Measurements from ENCODE around the gene PAQR7. TPM values are rescaled to one million over a fixed set of nuclear protein-coding genes. Genes with fewer than 3 reads are reported as not detected.

Gene PAQR7
- total RNA-seq, 1 donor from 2014 or later: 15.1 TPM

DNA sequence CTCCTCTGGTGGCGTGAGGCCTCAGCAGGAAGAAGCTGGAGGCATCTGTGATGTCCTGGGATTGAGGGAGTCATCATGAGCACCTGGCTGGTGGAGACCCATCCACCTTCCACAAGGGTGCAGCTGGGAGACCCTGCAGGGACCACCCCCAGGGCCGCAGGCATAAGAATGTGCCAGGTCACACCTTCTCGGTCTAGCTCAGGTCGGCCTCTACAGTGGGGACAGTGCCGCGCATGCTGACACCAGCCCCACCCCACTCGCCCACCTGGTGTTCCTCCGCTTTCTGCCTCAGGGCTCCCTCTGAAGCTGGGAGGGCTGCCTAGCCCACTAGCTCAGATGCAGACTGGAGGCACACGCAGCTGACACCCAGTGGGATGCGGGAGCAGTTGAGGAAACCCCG, 5.8 kb upstream of the PAQR7 start:
- H4K20me1 ChIP-seq (ENCODE audit: insufficient read depth, low read length): no peaks in the 10 kb centered on the region
- H3K27me3 ChIP-seq (ENCODE audit: insufficient read depth, low read length): no peaks in the 10 kb centered on the region
- no peak overlapping the region for H3K27ac ChIP-seq (ENCODE audit: low read depth, low read length)
- no peak overlapping the region for H3K4me3 ChIP-seq (ENCODE audit: insufficient read depth, low read depth, low read length)
- no peaks in the 10 kb centered on the region for H3K79me2 ChIP-seq (ENCODE audit: insufficient read depth, low read length)
- no peak overlapping the region for H3K4me2 ChIP-seq (ENCODE audit: low read length)
- H3K27me3 Mint-ChIP-seq (ENCODE audit: low read depth, unreplicated experiment): peaks cover 16% of the 10 kb centered on the region
- no peak overlapping the region for H3K9ac ChIP-seq (ENCODE audit: low read length)
- H3K36me3 Mint-ChIP-seq (ENCODE audit: low read depth, unreplicated experiment): peaks cover 2% of the 10 kb centered on the region
- no peak overlapping the region for H3K4me3 Mint-ChIP-seq (ENCODE audit: unreplicated experiment)
- DNase-seq (ENCODE audit: low read depth): no peak
- H3K9me3 ChIP-seq (ENCODE audit: insufficient read depth, low read depth, low read length): no peaks in the 10 kb centered on the region
- no peak for TF ChIP-seq EZH2 (IDR thresholded peaks at IDR 0.05; ENCODE audit: insufficient read depth, low read length)
- TF ChIP-seq, protein P1, sequence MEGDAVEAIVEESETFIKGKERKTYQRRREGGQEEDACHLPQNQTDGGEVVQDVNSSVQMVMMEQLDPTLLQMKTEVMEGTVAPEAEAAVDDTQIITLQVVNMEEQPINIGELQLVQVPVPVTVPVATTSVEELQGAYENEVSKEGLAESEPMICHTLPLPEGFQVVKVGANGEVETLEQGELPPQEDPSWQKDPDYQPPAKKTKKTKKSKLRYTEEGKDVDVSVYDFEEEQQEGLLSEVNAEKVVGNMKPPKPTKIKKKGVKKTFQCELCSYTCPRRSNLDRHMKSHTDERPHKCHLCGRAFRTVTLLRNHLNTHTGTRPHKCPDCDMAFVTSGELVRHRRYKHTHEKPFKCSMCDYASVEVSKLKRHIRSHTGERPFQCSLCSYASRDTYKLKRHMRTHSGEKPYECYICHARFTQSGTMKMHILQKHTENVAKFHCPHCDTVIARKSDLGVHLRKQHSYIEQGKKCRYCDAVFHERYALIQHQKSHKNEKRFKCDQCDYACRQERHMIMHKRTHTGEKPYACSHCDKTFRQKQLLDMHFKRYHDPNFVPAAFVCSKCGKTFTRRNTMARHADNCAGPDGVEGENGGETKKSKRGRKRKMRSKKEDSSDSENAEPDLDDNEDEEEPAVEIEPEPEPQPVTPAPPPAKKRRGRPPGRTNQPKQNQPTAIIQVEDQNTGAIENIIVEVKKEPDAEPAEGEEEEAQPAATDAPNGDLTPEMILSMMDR (IDR thresholded peaks at IDR 0.05; ENCODE audit: insufficient read depth, low read depth, low read length): no peak
- H3K9me3 Mint-ChIP-seq (ENCODE audit: unreplicated experiment): no peaks in the 10 kb centered on the region
- H3K36me3 ChIP-seq (ENCODE audit: insufficient read depth, low read length): no peaks in the 10 kb centered on the region
- no peak overlapping the region for H2AFZ ChIP-seq (ENCODE audit: low read depth, low read length)
- no peak overlapping the region for H3K27ac Mint-ChIP-seq (ENCODE audit: unreplicated experiment)
- FAIRE-seq: no peak
- no peaks in the 10 kb centered on the region for H3K4me1 Mint-ChIP-seq (ENCODE audit: low read depth, unreplicated experiment)
- no peaks in the 10 kb centered on the region for H3K4me1 ChIP-seq (ENCODE audit: insufficient read depth, low read length)

DNA sequence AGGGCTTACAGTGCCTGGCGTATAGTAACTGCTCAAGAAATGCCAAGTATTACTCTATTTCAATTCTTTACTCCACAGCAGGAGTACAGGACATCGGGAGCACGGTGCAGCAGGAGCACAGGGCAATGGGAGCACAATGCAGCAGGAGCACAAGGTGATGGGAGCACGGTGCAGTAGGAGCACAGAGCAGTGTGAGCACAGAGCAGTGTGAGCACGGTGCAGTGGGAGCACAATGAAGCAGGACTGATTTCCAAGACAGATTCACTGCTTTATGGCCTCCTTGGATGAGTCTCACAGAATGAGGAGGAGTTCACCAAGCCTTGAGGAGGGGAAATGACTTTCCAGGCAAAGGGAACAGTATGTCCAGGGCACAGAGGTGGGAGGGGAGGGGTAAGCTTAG, 5.0 kb upstream of the PAQR7 start:
- Histone ChIP-seq H2AFZ (ENCODE audit: low read depth, low read length) (no peak overlapping the region), H3K79me2 (ENCODE audit: insufficient read depth, low read length) (no peaks in the 10 kb centered on the region), H3K4me3 (ENCODE audit: insufficient read depth, low read depth, low read length) (no peak overlapping the region), H4K20me1 (ENCODE audit: insufficient read depth, low read length) (no peaks in the 10 kb centered on the region), H3K9me3 (ENCODE audit: insufficient read depth, low read depth, low read length) (no peaks in the 10 kb centered on the region), H3K27me3 (ENCODE audit: insufficient read depth, low read length) (no peaks in the 10 kb centered on the region), H3K4me2 (ENCODE audit: low read length) (no peak overlapping the region), H3K27ac (ENCODE audit: low read depth, low read length) (no peak overlapping the region), H3K36me3 (ENCODE audit: insufficient read depth, low read length) (no peaks in the 10 kb centered on the region), H3K4me1 (ENCODE audit: insufficient read depth, low read length) (peaks cover 5% of the 10 kb centered on the region), H3K9ac (ENCODE audit: low read length) (no peak overlapping the region)
- Mint-ChIP-seq H3K4me3 (ENCODE audit: unreplicated experiment) (no peak overlapping the region), H3K9me3 (ENCODE audit: unreplicated experiment) (no peaks in the 10 kb centered on the region), H3K27ac (ENCODE audit: unreplicated experiment) (no peak overlapping the region), H3K27me3 (ENCODE audit: low read depth, unreplicated experiment) (peaks cover 16% of the 10 kb centered on the region), H3K4me1 (ENCODE audit: low read depth, unreplicated experiment) (no peaks in the 10 kb centered on the region), H3K36me3 (ENCODE audit: low read depth, unreplicated experiment) (peaks cover 2% of the 10 kb centered on the region)
- FAIRE-seq (no peak), DNase-seq (ENCODE audit: low read depth) (no peak)
- no peak for TF ChIP-seq EZH2 (IDR thresholded peaks at IDR 0.05; ENCODE audit: insufficient read depth, low read length)

DNA sequence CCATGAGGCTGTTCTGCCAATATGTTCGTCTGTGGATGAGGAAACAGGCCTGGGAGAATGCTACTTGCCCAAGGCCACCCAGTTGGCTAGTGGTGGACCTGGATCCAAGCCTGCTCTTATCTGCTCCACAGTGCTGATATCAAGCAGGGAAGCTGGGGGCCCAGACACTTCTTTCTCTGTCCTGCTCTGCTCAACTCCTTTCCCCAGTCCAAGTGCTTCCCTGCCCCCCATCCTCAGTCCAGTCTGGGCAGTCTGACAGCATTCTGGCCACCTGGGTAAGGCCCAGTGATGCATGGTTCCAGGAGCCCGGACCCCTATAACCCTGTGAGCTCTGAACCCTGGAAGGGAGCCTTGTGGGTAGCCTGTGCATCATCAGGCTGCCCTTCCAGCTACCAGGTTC, 4.2 kb upstream of the PAQR7 start:
- Histone ChIP-seq H3K4me1 (ENCODE audit: insufficient read depth, low read length) (peaks cover 11% of the 10 kb centered on the region), H3K9ac (ENCODE audit: low read length) (no peak overlapping the region), H3K4me3 (ENCODE audit: insufficient read depth, low read depth, low read length) (no peak overlapping the region), H3K79me2 (ENCODE audit: insufficient read depth, low read length) (peaks cover 3% of the 10 kb centered on the region), H3K27ac (ENCODE audit: low read depth, low read length) (no peak overlapping the region), H3K27me3 (ENCODE audit: insufficient read depth, low read length) (no peaks in the 10 kb centered on the region), H2AFZ (ENCODE audit: low read depth, low read length) (no peak overlapping the region), H3K9me3 (ENCODE audit: insufficient read depth, low read depth, low read length) (no peaks in the 10 kb centered on the region), H4K20me1 (ENCODE audit: insufficient read depth, low read length) (no peaks in the 10 kb centered on the region), H3K4me2 (ENCODE audit: low read length) (no peak overlapping the region), H3K36me3 (ENCODE audit: insufficient read depth, low read length) (no peaks in the 10 kb centered on the region)
- FAIRE-seq (no peak), DNase-seq (ENCODE audit: low read depth) (no peak)
- Mint-ChIP-seq H3K4me3 (ENCODE audit: unreplicated experiment) (no peak overlapping the region), H3K27ac (ENCODE audit: unreplicated experiment) (no peak overlapping the region), H3K9me3 (ENCODE audit: unreplicated experiment) (no peaks in the 10 kb centered on the region), H3K36me3 (ENCODE audit: low read depth, unreplicated experiment) (peaks cover 2% of the 10 kb centered on the region), H3K4me1 (ENCODE audit: low read depth, unreplicated experiment) (no peaks in the 10 kb centered on the region), H3K27me3 (ENCODE audit: low read depth, unreplicated experiment) (peaks cover 16% of the 10 kb centered on the region)
- no peak for TF ChIP-seq EZH2 (IDR thresholded peaks at IDR 0.05; ENCODE audit: insufficient read depth, low read length)
- TF ChIP-seq, protein P1 (IDR thresholded peaks at IDR 0.05; ENCODE audit: insufficient read depth, low read depth, low read length): no peak

All from astrocyte (in vitro differentiated cells and primary cell).